HG03139 (cell line): ENCODE data around the gene DHH.
A peak's percentile ranks its signal among the peaks of the same experiment; 100 is the strongest.
"Not testable (repeated sequence)": the region's sequence is repeated elsewhere in the genome, so short reads cannot be mapped to it uniquely, and the experiment has no call there.

ENCODE experiments used
- ATAC-seq: cut with Tn5 transposase; IDR thresholded peaks from one replicate; pipeline ENCODE4 v1.9.1; 2021; ENCODE audit not compliant: unreplicated experiment

DHH gene

DNA sequence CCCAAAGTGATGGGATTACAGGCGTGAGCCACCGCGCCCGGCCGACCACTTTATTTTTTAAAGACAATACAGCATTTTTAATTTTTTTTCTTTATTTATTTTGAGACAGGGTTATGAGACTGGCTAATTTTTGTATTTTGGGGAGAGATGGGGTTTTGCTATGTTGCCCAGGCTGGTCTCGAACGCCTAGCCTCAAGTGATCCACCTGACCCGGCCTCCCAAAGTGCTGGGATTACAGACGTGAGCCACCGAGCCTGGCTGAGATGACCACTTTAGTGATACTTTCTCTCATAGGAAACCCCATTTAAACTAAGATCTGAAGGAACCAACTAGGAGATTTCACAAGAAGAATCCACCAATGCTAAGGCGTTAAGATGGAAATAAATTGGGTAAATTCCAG is 23.6 kb downstream of the DHH start:
- no peak for ATAC-seq

DNA sequence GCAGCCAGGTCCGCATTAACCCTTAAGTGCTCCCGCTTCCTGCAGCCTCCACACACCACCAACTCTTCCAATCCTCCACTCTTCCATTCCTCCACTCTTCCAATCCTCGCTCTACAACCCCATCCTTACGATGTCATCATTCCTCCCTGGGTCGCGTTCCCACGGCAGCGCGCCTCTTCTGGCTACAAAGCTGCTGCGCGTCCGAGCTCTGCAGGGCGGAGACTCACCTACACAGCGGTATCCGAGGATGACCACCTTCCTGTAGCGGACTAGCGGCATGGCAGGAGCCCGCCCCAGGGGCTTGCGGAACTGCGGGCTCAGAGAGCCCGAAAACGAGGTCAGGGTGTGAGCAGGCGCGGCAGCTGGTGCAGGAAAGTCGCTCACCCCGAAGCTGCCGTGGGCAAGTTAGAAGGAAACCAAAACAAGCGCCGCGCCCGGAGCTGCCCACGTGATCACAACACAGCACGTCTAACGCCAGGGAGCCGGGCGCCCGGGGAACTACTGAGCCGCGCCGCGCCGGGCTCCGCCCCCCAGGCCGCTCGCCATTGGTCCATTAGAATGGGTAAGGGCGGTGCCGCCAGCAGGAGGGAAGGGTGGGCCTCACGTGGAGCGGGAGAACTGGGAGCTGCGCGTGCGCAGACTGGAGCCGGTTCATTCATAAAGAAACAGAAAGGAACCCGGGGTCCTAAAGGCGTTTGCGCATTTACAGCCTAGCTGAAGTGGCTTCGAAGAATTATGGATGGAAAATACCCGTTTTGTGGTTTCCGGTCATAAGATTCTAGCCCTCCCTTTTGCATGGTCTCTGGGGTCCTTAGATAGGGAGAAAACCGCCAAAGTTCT is 24.9 kb downstream of the DHH start, which contains the start of gene RHEBL1:
Gene RHEBL1 (minus strand): TSS at position 473 of the 840 bp plus-strand sequence. CDS start 194 bp downstream, at position 279.
- ATAC-seq = peak; percentile 96

DNA sequence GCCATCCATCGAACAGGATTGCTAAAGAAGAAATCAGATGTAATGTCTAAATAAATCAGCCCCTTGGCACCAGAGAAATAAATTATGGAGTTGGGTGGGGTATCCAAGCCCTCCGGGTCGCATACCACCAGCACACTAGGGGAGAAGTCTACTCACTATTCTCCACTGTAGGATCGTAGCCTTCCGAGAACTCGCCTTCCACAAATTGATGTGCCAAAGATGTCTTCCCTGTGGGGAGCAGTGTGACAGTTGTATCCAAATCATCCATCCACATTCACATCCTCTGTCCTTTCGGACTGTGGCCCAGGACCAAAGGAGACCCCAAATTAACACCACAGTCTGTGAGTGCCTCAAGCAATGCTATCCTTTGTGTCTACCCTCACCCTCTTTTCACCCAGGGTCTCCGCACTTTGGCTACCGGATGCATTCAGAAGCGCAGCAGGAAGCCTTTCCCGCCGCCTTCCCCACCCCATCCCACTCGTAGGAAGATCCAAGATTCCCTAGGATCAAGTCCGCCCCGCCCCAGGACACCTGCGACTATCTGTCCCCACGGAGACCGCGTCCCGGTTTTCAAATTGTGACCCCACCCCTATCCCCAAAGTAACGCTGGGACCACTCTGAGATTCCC is 25.6 kb downstream of the DHH start:
- no peak for ATAC-seq

DNA sequence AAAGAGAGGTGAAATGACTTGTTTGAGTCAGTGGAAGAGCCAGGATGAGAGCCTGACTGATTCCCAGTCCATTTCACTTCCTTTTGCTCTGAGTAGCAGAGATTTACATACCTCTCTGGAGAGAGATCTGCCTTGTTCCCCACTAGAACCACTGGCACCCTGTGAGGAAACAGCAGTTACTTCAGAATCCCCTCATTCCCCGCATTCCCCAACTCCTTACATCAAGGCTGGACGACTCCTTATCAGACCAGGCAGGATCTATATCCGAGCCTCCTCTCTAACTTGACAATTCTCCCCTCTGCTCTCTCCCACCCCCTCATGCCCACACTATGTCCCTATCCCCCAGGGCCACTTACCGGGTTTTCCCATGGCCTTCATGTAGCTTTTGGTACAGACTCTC is 28.5 kb downstream of the DHH start:
- no peak for ATAC-seq

DNA sequence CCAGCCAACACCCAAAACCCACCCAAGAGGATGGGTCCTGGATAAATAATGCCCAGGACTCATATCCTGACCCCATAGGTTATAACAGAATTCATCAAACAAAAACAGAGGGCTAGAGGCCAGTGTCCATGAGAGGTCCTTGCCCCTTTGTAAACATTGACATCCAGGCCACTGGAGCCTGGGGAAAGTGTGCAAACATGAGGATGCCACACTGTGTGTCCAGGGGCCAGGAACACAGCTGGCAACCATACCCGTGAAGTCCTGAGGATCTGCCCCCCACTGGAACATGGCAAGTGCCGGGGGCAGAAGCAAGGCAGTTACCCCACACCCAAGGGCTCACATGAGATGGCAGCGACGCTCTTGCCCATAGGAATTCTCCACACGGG is 29.8 kb downstream of the DHH start:
- ATAC-seq = no peak

DNA sequence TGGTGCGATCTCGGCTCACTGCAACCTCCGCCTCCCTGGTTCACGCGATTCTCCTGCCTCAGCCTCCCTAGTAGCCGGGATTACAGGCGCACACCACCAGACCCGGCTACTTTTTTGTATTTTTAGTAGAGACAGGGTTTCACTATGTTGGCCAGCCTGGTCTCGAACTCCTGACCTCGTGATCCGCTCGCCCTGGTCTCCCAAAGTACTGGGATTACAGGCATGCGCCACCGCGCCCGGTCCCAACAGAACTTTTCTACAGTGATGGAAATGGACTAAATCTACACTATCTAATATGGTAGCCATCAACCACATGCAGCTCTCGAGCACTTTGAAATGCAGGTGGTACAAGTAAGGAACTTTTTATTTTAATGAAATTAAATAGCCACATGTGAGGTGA is 32.7 kb downstream of the DHH start:
- not testable (repeated sequence) for ATAC-seq

DNA sequence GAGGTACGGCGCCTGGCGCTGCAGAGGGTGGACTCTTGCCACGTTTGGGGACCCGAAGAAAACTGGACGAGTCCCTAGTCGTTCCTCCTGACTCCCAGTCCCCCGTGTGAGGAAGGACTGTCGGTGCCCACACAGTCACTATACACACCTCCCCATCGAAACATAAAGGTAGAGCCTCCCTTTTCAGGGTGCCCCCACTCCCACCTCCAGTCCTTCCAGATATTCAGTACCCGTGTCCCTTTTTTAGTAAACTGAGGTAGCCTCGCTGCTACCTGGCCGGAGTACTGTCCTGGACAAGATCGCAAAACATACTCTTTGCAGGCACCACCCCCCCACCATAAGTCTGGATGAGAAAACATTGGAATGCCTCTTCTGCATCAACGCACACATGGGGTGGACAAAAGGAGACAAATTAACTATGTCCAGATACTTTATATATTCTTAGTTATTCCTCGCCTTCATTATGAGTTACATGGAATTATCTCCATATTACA is 33.4 kb downstream of the DHH start:
- no peak for ATAC-seq

DNA sequence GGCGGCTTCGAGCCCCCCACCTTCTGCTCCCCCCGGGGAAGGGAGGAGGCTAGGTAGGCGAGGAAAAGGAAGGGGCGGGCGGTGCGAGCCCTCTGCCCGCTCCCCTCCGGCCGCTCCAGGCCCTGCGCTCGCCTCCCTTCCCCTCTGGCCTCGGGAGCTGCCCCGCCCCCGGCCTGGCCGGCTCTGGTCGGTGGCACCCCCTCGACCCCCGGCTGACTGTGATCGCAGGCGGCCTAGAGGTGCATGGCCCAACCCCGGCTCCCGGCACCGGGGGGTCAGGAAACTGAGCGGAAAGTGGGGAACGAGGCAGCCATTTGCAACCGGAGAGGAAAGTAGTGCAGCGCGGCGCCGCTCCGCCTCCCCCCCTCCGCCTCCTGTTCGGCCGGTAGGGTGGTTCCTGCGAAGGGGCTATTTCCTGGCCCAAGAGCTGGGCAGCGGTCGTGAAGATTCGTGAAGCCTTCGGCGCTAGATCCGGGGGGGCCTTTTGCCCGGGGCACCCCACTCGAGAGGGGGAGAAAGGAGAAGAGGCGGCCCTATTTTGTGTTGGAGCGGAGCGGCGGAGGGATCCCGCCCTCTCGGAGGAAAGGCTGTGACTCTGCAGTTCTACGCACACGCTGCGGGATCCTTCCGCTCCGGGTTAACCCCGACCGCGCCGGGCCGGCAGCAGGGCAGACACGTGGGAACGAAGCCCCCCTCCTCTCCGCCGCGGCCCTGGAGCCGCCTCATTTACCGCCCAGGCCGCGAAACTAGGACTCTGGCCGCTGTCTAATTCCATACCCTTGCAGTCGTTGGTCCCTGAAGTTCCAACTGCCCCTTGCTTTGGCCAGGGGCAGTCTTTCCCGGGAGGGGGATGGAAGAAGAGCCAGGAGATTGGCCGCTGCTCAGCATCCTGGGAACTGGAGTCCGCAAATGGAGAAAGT is 34.1 kb downstream of the DHH start, which contains the start of gene KMT2D:
Gene KMT2D (minus strand): TSS at position 558 of the 920 bp plus-strand sequence. CDS start 5,470 bp downstream, outside the sequence.
- ATAC-seq = no peak

DNA sequence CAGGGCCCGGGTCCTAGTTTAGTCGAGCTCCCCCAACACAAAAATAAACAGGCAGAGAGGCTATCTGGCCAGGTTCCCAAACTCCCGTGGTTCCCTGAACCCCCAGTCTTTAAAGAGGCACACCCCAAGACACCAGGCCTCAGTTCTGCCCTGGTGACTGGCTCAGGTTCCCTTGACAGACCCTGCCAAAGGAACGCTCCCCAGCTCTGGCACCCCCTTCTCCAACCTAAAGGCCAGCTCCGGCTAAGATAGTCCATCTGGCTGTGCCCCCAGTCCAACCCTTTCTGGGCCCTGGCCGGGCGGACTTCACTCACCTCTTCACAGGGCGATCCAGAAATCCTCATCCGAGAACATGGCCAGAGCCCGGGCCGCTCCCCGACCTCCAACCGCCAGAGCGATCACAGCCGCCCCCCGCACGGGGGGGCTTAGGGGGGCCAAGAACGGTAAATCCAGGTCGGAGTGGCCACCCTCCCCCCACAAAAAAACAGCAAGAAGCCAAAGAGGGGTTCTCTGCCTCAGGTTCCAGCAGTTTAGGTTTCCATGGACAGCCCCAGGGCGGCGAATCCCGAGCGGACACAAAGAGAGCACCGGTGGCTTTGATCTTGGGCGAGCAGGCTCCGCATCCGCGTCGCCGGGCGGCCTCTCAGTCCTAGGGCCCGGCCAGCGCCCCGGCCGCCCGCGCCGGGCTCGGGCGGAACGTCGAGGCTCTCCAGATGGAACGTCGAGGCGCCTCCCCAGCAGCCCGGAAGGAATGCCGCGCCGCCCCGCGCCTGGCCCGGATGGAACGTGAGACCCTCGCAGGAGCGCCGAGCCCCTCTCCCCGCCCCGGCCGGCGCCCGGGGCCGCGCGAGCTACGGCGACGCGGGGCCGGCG is 35.1 kb downstream of the DHH start:
- ATAC-seq = no peak

DNA sequence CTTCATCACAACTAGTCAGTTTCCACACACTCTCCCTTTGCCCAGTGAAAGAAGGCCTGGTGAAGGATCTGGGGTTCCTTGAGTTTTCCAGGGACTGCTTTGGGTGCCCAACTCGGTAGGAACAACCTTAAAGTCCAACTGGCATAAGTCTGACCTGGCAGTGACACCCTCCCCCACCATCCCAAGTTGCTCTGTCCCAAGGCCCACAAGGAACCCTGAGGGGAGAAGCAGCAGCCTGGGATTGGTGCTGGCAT is 35.6 kb downstream of the DHH start:
- ATAC-seq = no peak

DNA sequence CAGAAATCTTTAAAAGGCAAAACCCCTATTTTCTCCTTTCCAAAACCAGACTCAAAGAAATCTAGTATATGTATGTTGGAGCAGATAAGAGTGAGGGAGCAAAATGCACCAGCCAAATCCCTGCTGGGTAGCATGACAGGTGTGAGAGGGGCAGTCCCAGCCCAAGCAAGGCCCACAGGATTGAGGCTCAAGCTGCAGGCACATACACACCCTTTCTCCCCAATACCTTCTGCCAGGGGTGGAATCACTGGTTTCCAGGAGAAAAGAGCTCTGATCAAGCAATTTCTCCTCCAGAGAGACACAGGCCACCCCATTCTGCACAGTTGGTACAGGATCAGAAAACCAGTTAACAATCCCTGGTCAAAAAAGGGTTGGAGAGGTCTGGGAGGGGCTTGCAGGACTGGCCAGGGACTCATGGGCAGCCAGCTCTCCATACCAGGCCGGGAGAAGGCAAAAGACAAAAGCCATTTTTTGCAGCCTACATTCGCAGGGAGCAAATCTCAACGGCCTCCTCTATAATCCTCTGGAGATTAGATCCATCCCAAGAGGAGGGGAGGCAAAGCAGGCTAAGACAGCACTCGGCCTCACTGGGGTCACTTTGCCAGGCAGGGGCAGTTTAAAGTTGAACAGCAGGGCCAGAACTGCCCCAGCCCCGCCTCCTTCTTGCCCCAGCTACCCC is 36.1 kb downstream of the DHH start:
- ATAC-seq = no peak

DNA sequence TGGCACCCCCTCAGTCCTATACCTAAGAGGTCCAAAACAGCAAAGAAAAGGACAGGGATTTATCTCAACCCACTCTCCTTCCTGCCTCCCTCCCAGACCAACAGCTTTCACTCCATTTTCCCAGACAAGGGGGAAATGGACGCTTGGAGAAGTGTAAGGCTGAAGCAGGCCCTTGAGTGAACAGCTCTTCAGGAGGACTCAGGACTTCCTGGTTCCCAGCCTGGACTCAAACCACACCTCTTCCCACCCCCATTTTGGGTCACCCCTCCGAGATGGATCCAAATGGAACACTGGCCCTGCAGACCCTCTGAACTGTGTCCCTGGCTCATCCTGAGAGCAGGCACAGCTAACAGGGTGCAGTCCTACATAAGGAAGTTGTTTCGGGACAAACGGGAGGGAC is 36.7 kb downstream of the DHH start:
- ATAC-seq = no peak

DNA sequence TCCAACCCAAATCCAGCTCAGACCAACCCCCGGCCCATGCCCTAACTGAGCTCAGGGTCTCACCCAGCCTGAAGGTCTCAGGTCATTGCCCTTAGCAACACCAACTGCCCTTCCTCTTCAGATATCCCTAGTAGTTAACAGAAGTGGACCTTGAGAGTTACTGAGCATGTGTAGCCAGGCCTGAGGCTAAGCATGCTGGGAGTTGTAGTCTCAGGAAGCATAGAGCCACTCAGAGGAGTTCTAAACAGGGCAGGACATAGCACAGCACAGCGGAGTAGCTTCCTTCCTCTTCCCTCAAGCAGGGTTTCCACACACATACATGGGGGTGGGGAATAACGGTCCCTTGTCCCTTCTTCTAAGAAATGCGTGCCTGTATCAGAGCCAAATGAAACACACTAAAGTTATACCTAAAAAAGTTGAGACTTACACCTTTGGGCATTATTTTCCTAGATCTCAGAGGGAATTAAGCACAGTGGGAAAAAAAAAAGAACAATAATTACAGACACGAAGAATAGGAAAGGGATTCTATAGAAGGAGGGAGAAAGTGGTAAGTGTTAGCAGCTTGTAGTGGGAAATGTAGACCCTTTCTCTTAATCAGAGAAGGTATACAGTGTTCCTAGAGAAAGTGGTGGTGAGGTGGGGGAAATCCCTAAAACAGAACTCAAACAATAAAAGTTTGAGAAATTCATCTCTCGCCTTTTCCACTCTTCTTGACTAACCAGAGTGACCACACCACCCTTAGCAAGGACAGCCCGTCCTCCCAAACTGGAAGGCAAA is 38.4 kb downstream of the DHH start:
- peak; percentile 59 for ATAC-seq

DNA sequence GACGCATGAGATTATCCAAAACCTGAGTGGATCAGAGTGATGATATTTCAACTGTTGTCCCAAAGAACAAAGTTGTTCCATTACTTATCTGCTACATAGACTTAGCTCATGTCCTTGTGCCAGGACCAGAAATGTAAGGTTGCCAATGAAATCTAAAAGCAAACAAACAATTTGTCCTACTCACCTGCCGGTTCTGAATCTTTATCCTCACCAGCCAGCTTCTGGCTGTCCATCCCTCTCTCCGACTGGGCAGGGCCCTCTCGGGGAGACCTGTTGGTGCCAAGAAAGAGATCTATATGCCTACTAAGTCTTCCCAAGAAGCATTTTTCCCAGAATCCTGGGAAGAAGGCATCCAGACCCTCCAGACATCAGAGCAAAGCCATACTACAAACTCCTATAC is 39.5 kb downstream of the DHH start:
- no peak for ATAC-seq

DNA sequence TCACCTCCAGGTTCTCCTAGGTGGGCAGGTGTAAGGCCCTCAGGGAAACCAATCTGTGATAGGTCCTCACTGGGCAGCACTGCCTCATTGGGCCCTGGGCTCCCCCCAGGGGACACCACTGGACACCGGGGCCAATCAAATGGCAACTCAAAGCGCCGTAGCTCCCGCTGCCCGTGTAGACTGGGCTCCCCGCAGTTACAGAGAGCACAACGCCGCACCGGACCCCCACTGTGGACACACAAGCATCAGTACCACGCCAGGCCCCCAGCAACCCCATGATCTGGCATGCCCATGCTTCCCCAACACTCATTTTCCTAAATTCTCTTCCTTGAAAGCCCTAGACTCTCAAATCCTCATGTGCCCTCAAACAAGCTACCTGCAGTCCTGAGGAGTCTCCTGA is 40.1 kb downstream of the DHH start:
- ATAC-seq = no peak

DNA sequence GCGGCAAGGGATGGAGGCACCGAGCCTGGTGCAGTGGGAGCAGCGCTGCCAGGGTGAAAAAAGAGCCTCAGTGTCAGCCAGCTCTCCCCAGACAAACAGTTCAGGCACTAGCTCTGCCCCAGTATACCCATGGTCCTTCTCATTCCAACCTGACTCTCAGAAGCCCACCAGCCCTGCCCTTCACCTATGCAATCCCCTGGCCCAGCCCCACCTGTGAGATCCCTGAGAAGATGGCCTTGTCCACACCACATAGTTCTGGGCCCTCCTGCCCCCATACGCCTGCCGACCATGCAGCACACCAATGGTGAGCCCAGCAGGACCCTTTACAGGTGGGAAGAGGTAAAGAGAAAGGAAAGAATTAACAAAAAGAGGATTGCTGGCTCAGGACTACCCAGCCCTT is 40.5 kb downstream of the DHH start:
- no peak for ATAC-seq

DNA sequence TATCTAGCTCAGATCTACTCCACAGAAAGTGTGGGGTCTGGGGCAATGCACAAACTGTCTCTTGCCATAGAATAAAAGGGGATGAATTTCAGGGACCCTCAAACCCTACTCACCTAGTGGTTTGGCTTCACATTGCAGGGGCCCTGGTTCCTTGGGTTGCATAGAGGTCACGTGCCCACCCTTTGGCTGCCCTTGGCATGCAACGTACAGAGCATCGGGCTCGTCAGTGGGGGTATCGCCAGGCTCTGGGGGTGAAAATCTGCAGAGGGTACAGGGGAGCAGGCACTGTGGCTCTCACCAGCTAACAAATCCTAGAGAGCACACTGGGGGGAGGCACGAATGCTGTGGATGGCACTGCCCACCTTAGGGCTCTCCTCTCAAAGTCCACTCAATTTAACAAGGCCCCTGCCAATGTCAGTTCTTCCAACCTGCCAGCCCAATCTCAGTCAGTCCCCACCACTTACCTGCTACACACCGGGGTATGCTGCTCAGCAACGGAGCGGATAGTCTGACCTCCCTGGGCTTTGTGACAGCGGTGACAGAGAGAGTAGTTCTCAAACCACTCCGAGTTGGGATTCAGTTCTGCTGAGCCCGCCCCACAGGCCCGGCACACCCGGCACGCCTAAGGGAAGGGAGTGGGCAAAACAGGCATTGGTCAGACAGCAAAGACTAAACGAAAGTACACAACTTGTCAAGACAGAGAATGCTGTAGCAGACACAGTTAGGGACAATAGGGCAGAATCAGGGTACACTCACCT is 42.0 kb downstream of the DHH start:
- no peak for ATAC-seq

DNA sequence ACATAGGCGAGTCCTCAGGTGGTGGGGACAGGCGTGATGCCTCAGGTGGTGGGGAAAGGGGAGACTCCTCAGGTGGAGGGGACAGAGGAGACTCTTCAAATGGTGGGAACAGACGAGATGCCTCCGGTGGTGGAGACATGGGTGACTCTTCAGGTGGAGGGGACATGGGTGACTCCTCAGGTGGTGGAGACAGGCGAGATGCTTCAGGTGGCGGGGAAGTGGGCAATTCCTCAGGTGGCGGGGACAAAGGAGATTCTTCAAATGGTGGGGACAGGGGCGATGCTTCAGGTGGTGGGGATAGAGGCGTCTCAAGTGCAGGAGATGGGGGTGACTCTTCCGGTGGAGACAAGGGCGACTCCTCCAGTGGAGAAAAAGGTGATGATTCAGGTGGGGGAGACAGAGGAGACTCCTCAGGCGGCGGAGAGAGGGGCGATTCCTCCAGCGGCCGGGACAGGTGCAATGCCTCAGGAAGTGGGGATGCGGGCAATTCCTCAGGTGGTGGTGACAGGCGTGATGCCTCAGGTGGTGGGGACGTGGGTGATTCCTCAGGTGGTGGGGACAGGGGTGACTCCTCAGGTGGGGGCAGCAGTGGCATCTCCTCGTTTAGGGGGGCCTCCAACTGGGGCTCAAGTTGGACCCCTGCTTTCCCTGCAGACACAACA is 42.7 kb downstream of the DHH start:
- no peak for ATAC-seq
